WERI-Rb-1 (cell line): Measurements from ENCODE around the gene UBE2D3.

Experiments used
- DNase-seq: peaks from one replicate; pipeline ENCODE4 v3.0.0-alpha.2; 2020
- H3K27ac ChIP-seq: fragments of 250-450 bp; sonication (Bioruptor Pico); 2 replicates; pipeline ENCODE4 v1.5.1; 2020; ENCODE audit warnings: mild to moderate bottlenecking, moderate library complexity
- H3K27me3 ChIP-seq: fragments of 250-450 bp; sonication (Bioruptor Pico); 2 replicates; pipeline ENCODE4 v1.5.1; 2021; ENCODE audit warnings: mild to moderate bottlenecking, low read depth, moderate library complexity; ENCODE audit not compliant: insufficient read depth, severe bottlenecking
- H3K36me3 ChIP-seq: fragments of 250-450 bp; sonication (Bioruptor Pico); 2 replicates; pipeline ENCODE4 v1.5.1; 2020; ENCODE audit warnings: mild to moderate bottlenecking, moderate library complexity
- H3K4me3 ChIP-seq: 2 replicates; pipeline ENCODE4 v1.5.1; 2011; ENCODE audit warnings: low read depth, mild to moderate bottlenecking, control low read depth, low read length
- H3K9me3 ChIP-seq: fragments of 250-450 bp; sonication (Bioruptor Pico); 2 replicates; pipeline ENCODE4 v1.5.1; 2021; ENCODE audit warnings: mild to moderate bottlenecking, moderate library complexity; ENCODE audit not compliant: severe bottlenecking
- TF ChIP-seq, protein P1 (sequence below): IDR thresholded peaks from 2 replicates; pipeline ENCODE4 v1.5.1; 2011; ENCODE audit warnings: low read depth, mild to moderate bottlenecking, control low read depth, inconsistent platforms, low read length

The UBE2D3 gene

DNA sequence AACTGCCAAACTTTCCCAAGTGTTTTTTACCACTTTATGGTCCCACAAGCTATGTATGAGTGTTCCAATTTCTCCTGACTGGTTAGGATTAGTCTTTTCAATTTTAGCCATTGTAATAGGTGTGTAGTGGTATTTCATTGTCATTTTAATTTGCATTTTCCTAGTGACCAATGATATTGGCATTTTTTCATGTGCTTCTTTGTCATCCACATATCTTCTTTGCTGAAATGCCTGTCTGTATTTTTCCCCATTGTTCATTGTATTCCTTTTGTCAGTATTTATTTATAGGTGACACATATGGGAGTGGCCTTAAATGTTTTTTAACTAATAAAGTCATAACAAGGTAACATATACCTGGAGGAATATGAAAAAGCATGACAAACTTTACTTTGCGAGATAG, 9.2 kb upstream of the UBE2D3 start:
- peaks cover 4% of the 10 kb centered on the region; the same call in 1 of the 2 replicates for H3K36me3 ChIP-seq
- no peak for DNase-seq
- no peaks in the 10 kb centered on the region for H3K27me3 ChIP-seq
- TF ChIP-seq, protein P1, sequence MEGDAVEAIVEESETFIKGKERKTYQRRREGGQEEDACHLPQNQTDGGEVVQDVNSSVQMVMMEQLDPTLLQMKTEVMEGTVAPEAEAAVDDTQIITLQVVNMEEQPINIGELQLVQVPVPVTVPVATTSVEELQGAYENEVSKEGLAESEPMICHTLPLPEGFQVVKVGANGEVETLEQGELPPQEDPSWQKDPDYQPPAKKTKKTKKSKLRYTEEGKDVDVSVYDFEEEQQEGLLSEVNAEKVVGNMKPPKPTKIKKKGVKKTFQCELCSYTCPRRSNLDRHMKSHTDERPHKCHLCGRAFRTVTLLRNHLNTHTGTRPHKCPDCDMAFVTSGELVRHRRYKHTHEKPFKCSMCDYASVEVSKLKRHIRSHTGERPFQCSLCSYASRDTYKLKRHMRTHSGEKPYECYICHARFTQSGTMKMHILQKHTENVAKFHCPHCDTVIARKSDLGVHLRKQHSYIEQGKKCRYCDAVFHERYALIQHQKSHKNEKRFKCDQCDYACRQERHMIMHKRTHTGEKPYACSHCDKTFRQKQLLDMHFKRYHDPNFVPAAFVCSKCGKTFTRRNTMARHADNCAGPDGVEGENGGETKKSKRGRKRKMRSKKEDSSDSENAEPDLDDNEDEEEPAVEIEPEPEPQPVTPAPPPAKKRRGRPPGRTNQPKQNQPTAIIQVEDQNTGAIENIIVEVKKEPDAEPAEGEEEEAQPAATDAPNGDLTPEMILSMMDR, result no peak
- no peak overlapping the region for H3K4me3 ChIP-seq
- H3K27ac ChIP-seq, result no peak overlapping the region
- no peaks in the 10 kb centered on the region for H3K9me3 ChIP-seq

DNA sequence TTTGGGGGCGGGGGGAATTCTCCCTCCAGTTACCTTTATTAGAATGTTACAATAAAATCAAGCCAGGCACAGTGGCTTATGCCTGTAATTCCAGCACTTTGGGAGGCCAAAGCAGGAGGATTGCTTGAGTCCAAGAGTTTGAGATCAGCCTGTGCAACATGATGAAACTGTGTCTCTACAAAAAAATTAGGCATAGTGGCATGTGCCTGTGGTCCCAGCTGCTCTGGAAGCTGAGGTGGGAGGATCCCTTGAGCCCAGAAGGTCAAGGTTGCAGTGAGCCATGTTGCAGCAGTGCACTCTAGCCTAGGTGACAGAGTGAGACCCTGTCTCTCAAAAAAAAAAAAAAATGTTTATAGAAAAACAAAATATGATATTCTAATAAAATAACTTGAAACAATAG, 5.3 kb upstream of the UBE2D3 start:
- Histone ChIP-seq H3K9me3 (no peaks in the 10 kb centered on the region), H3K27ac (no peak overlapping the region), H3K36me3 (no peaks in the 10 kb centered on the region), H3K27me3 (no peaks in the 10 kb centered on the region), H3K4me3 (no peak overlapping the region)
- no peak for DNase-seq
- TF ChIP-seq, protein P1, result no peak

DNA sequence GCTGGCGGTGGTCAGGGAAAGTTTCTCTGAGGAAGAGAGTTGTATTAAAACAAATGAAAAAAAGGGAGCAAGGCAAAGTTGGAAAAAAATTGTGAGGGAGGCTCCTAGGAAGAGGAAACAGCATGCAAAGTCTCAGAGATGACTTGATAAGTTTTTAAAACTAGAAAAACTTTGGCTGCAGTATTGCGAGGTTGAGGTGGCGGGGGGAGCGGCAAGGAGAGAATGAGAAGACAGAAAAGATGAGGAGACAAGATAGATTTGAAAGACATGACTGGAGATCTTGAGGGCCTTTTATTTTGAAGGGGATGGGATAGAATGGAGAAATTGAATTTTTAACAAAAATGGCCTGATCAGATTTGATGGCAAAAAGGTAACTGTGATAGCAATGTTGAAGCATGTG, 4.8 kb upstream of the UBE2D3 start:
- Histone ChIP-seq H3K27ac (no peak overlapping the region), H3K9me3 (no peaks in the 10 kb centered on the region), H3K4me3 (no peak overlapping the region), H3K36me3 (peaks cover 4% of the 10 kb centered on the region), H3K27me3 (no peaks in the 10 kb centered on the region)
- TF ChIP-seq, protein P1, result no peak
- no peak for DNase-seq

DNA sequence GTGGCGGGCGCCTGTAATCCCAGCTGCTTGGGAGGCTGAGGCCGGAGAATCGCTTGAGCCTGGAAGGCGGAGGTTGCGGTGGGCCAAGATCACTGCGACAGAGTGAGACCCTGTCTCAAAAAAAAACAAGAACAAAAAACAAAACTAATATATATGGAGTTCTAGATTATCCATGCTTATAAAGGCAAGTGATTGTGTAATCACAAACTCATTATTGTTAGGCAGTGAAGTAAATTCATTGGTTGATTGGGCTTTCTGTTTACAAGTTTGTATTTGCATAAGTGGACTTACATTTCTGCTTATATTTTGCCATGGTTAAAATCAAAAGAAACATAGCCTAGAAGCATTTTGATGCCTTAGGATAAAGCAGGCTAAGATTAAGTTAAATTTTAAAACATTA, 2.5 kb upstream of the UBE2D3 start:
- Histone ChIP-seq H3K27me3 (no peaks in the 10 kb centered on the region), H3K9me3 (no peaks in the 10 kb centered on the region), H3K4me3 (no peak overlapping the region), H3K27ac (peak overlapping the region; percentile 100; the same call in 1 of the 2 replicates), H3K36me3 (peaks cover 27% of the 10 kb centered on the region)
- TF ChIP-seq, protein P1, result no peak
- no peak for DNase-seq

DNA sequence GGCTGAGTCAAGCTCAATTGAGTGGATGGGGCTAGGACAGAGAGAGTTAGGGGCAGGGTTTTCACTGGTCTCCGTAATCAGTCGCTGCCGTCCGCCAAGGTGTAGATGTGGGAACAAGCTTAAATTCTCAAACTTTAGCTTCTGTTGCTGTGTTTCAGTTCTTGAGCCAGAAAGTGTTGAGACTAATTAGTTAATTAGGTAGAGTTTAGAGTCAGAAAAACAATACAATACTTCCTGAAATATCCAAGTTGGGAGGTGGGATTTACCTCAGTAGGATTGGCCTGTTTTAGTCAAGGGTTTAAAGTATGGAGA, 1.1 kb upstream of the UBE2D3 start:
- peaks cover 41% of the 10 kb centered on the region for H3K36me3 ChIP-seq
- peak overlapping the region; percentile 100 for H3K27ac ChIP-seq
- H3K4me3 ChIP-seq, result peak overlapping the region; percentile 77
- no peaks in the 10 kb centered on the region for H3K9me3 ChIP-seq
- TF ChIP-seq, protein P1, result no peak
- DNase-seq, result no peak
- no peaks in the 10 kb centered on the region for H3K27me3 ChIP-seq

DNA sequence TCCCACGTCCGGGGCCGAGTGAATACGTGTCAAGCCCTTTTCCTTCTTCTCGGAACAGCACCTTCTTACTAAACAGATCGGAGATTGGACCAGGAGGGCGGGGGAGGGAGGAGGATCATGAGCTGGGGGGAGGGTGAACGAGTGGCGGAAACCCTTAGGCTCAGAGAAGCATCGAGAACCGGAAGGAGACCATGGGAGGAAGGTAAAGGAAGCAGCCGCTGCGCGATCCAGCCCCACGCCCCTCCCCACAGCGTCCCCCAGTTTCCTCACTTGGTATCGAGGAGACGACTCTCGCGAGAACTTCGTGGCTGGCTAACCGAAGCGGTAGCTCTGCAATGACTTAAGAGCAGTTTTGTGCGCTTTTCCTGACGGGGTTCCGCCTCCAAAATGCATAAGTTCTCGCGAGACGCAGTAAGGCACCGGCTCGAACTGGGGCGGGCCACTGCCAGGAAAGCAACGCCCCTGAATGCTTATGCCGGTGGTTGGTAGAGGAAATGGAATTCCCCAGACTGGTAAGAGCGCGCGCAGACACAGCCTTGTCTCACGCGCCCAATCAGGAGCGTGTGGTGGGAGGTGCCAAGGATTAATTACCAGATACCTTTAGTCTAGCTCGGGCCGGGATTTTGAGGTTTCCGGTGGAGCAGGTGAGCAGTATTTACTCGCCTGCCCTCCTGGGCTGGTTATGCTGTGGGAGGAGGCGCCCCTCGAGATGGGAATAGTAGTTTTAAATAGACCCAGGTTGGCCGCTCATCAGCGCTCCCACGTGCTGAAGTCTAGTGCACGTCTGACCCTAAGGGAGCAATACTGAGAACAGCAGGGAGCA, 534 bp upstream of the UBE2D3 start:
- Histone ChIP-seq H3K9me3 (no peaks in the 10 kb centered on the region), H3K36me3 (peaks cover 47% of the 10 kb centered on the region), H3K27me3 (no peaks in the 10 kb centered on the region), H3K4me3 (peak overlapping the region; percentile 77), H3K27ac (peak overlapping the region; percentile 100)
- DNase-seq, result peak; percentile 100
- TF ChIP-seq, protein P1, result 0 out of 2 replicates have a peak, but pooled peaks have one; percentile 2
